Aortic smooth muscle cell (primary cell): ENCODE results near the gene RETREG2. TPM values are rescaled to one million over a fixed set of nuclear protein-coding genes. Genes with fewer than 3 reads are reported as not detected.

Experiments used
- total RNA-seq: library from RNA; depleted of rRNA; stranded (reverse); fragments of >200 nt; gene quantifications from 2 replicates; pipeline ENCODE4 v1.2.3, GENCODE V29; 2014

Gene RETREG2
- 64.1 and 72.9 TPM in 2 replicates for total RNA-seq

DNA sequence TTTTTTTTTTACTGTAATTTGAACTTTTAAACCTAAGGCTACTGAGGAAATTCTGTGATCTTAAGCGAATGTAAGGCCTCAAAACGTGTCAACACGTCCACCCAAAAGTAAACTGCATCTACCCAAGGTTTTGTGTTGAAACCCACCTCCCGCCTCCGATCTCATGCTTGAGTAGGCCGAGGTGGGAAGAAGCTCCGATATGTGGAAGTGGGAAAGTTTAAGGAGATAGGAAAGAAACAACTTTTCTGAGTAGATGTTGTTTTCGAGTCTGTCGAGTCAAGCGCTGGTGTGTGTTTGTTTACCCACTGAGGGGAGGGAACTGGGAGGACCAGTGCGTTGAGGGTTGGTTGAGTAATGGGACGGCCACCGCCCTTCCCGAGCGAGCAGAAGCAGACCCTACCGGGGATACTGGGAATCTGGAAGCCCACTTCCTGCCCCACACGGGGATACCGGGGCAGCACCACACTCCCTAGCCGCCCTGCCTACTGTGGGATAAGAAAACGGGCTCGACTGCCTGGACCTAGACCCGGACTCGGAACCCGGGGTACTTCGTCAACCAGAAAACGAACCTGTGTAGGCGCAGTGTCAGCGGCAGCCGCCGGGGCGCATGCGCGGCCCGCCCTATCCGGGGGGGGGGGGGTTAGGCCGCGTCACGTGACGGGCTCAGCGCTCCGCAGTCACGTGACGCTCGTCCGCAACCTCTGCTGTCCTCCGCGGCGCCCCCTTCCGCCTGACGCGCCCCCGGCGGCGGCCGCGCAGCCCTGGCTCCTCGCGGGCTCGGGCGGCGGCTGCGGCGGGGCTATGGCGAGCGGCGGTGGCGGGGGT lies at the start of gene RETREG2:
Gene RETREG2, plus strand, starts transcription at position 724 of the 825 bp plus-strand sequence. Its CDS starts 78 bp downstream, at position 802.

DNA sequence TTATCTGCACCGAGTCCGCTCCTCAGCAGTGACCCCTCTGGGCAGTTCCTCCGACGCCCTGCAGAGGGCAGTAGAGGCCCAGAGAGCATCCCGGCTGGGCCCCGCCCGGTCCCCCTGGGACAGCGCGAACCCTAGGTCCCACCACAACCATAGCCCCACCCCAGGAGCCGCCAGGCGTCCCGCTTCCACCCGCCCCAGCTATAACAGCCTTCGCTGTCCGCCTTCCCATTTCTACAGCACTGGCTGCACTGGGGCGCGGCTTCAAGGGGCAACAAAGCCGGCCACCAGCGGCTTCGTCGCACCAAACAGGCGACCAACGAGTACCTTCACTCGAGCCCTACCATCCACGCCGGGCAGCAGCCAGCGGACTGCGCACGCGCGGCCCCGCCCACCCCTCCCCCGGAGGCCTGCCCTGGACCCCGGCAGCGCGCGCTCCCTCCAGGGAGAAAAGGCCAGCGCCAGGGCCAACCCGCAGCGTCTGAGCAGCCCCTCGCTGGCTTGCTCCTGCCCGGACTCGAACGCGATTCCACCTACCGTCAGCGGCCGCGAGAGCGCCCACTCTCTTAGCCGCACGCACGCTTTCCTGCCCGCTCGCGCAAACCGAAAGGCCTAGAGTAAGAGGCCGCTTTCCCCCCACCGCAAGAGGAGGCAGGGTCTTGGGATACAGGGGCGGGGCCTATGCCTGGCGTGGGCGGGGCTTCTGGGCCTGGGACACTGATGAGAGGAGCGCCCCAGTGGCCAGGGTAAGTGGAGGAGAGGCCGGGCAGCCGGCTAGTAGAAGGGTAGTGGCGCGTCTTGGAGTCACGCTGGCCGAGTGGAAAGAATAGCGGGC lies 17.7 kb upstream of the RETREG2 start, which contains the start of gene NHEJ1:
Gene NHEJ1, minus strand, starts transcription at position 630 of the 832 bp plus-strand sequence. CDS start 2,453 bp downstream, outside the sequence.

DNA sequence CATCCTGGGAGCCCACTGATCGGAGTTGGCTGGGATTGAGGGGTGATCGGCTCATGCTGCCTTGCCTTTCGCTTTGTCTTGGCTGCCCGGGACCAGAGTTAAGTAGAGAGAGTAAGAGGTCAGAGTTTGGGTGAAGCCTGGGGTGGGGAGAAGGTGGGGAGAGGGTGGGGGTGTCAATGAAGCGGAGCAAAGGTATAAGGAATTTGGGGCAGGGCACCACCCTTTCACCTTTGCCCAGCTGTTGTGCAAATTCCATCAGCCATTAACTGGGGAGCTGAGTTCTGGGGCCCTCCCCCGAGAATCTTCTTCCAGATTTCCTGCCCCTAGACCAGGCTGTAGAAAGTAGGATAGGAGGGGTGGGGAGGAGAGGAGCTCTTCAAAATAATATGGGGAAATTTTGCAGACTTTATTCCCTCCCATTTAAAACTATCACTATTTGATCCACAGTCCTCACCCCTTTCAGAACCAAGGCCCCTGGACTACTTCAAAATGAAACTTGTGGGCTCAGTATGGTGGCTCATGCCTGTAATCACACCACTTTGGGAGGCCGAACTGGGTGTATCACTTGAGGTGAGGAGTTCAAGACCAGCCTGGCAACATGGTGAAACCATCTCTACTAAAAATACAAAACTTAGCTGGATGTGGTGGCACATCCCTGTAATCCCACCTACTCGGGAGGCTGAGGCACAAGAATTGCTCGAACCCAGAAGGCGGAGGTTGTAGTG lies 8.0 kb upstream of the RETREG2 start, which contains the start of gene SLC23A3:
Gene SLC23A3, minus strand, starts transcription at position 100 of the 725 bp plus-strand sequence. Its CDS starts 45 bp downstream, at position 55.

GRCh38 chr2:219176818-219177551 lies 1.1 kb upstream of the RETREG2 start, which contains the start of gene CNPPD1:
Gene CNPPD1 (minus strand): TSS chr2:219176925. CDS start chr2:219176828, 97 bp downstream.

GRCh38 chr2:219206328-219207133 lies 28.5 kb downstream of the RETREG2 start, which contains the start of gene ZFAND2B:
Gene ZFAND2B (plus strand): TSS chr2:219206782. CDS start chr2:219206988, 206 bp downstream.

DNA sequence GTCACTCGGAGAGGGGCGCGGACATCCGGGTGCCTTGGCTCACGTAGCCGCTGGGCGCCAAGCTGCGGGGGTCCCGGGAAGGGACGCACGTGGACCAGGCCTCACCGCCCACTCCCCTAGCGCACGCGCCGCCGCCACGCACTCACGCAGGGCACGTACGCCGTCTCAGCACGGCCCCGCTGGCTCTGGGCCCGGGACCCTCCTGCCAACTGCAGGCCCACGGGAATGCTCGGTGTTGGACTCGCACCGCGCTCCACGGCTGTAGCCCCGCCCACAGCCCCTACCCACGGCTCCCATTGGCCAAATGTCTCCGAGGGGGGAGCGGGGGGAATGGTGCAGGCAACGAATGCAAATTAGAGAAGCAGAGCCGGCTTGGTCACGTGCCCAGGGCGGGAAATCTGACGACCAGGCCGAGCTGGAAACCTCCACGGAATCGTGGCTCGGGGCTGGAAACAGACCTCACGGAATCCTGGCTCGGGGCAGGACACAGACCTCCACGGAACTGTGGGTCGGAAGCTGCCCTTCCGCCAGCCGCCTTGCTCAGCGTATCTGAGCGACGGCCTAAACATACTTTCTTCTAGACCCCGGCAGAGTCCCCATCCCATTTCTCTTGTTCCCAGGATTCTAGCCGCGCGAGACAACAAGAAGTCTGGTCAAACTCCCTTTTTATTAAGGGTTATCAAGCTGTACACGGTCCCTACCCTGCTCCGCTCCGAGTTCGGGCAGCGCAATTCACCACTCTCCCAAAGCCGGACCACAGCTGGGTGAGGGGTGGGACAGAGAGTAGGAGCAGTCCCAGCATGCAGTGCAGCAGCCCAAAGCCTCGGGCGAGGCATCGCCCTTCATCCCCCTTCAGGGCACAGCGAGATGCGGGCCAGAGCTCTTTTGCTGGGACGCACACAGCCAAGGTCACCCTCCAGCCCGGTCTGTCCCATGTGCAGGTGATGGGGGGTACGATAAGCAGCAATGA lies 40.9 kb downstream of the RETREG2 start, which contains the start of gene ABCB6:
Gene ABCB6, minus strand, starts transcription at position 227 of the 970 bp plus-strand sequence. CDS start 285 bp downstream, outside the sequence.

GRCh38 chr2:219229305-219230058 lies 51.4 kb downstream of the RETREG2 start, which contains the start of the genes ANKZF1 and ATG9A:
Gene ANKZF1 (plus strand): TSS chr2:219229806. CDS start chr2:219230258, 452 bp downstream.
Gene ATG9A (minus strand): TSS chr2:219229636. CDS start chr2:219228024, 1,612 bp downstream.

Other genes starting within 250 kb of the RETREG2 start
- not detected in 2 replicates for gene CDK5R2, start 218.6 kb upstream of the RETREG2 start, total RNA-seq
- gene FEV, start 193.1 kb upstream of the RETREG2 start, total RNA-seq: not detected in 2 replicates
- gene CRYBA2, start 184.9 kb upstream of the RETREG2 start, total RNA-seq: not detected in 2 replicates
- gene CFAP65, start 136.8 kb upstream of the RETREG2 start, total RNA-seq: not detected in 2 replicates
- gene IHH, start 117.4 kb upstream of the RETREG2 start, total RNA-seq: under 0.01 TPM in 1 of 2 replicates, not detected in the other
- 10.8 and 11.6 TPM in 2 replicates for gene NHEJ1, start 17.5 kb upstream of the RETREG2 start, total RNA-seq
- gene SLC23A3, start 8.2 kb upstream of the RETREG2 start, total RNA-seq: 1.6 TPM in 2 replicates
- gene CNPPD1, start 1.4 kb upstream of the RETREG2 start, total RNA-seq: 37.9 and 41.9 TPM in 2 replicates
- 30.0 and 37.5 TPM in 2 replicates for gene ZFAND2B, start 28.5 kb downstream of the RETREG2 start, total RNA-seq
- 21.6 and 28.3 TPM in 2 replicates for gene ABCB6, start 40.7 kb downstream of the RETREG2 start, total RNA-seq
- gene ATG9A, start 51.4 kb downstream of the RETREG2 start, total RNA-seq: 43.5 and 44.4 TPM in 2 replicates
- gene ANKZF1, start 51.5 kb downstream of the RETREG2 start, total RNA-seq: 17.6 and 20.6 TPM in 2 replicates
- 15.3 and 20.3 TPM in 2 replicates for gene GLB1L, start 67.2 kb downstream of the RETREG2 start, total RNA-seq
- 26.8 and 34.8 TPM in 2 replicates for gene STK16, start 67.2 kb downstream of the RETREG2 start, total RNA-seq
- gene TUBA4B, start 75.0 kb downstream of the RETREG2 start, total RNA-seq: not detected in 2 replicates
- gene TUBA4A, start 75.6 kb downstream of the RETREG2 start, total RNA-seq: 19.1 and 30.1 TPM in 2 replicates
- 39.4 and 43.2 TPM in 2 replicates for gene DNAJB2, start 101.1 kb downstream of the RETREG2 start, total RNA-seq
- 0.25 and 0.40 TPM in 2 replicates for gene PTPRN, start 131.1 kb downstream of the RETREG2 start, total RNA-seq
- gene RESP18, start 154.5 kb downstream of the RETREG2 start, total RNA-seq: not detected in 2 replicates
- gene DNPEP, start 209.6 kb downstream of the RETREG2 start, total RNA-seq: 47.6 and 49.3 TPM in 2 replicates
- 0.13 and 0.62 TPM in 2 replicates for gene DES, start 240.1 kb downstream of the RETREG2 start, total RNA-seq